Keratinocyte (primary cell): ENCODE results near the gene MAGI3. TPM values are rescaled to one million over a fixed set of nuclear protein-coding genes. Genes with fewer than 3 reads are reported as not detected.

ENCODE experiments used
- DNase-seq: peaks from one replicate; pipeline ENCODE4 v3.0.0-alpha.2; 2011; ENCODE audit warnings: low read depth, missing footprints, low spot score
- FAIRE-seq: peaks from 2 replicates; lab custom pipeline; 2011; peaks lifted over from hg19 to GRCh38; lab: Jason Lieb, UNC
- H2AFZ ChIP-seq: 2 replicates; pipeline ENCODE4 v1.6.0; 2012; ENCODE audit warnings: low read length, control low read depth, inconsistent platforms; ENCODE audit not compliant: control insufficient read depth
- H3K27ac ChIP-seq: 2 replicates; pipeline ENCODE4 v1.5.1; 2011; ENCODE audit warnings: low read length; ENCODE audit not compliant: control insufficient read depth, insufficient read depth
- H3K27me3 ChIP-seq: 3 replicates; pipeline ENCODE4 v1.6.0; 2011; ENCODE audit warnings: low read length; ENCODE audit not compliant: control insufficient read depth, insufficient read depth; ENCODE audit errors: extremely low read depth
- H3K36me3 ChIP-seq, 2 experiments: 2 replicates in 1 of 2; 3 replicates in 1 of 2; pipeline ENCODE4 v1.5.1; 2011; ENCODE audit warnings: low read length in 2 of 2, mild to moderate bottlenecking in 1 of 2; ENCODE audit not compliant: control insufficient read depth in 2 of 2, insufficient read depth in 2 of 2; ENCODE audit errors: extremely low read depth in 1 of 2
- H3K4me1 ChIP-seq: 3 replicates; pipeline ENCODE4 v1.5.1; 2011; ENCODE audit warnings: low read length; ENCODE audit not compliant: control insufficient read depth, insufficient read depth; ENCODE audit errors: extremely low read depth
- H3K4me2 ChIP-seq: 3 replicates; pipeline ENCODE4 v1.6.0; 2011; ENCODE audit warnings: low read depth, low read length; ENCODE audit not compliant: control insufficient read depth, insufficient read depth; ENCODE audit errors: extremely low read depth
- H3K4me3 ChIP-seq, 3 experiments: fragments of 200-600 bp in 1 of 3; sonication (generic) in 1 of 3; 2 replicates in 2 of 3; 3 replicates in 1 of 3; pipeline ENCODE4 v1.5.1; 2011 to 2016; ENCODE audit warnings: low read length in 3 of 3, mild to moderate bottlenecking in 3 of 3, control low read depth in 2 of 3, inconsistent platforms in 1 of 3, low read depth in 1 of 3, mixed read lengths in 1 of 3, mixed run types in 1 of 3, moderate library complexity in 1 of 3; ENCODE audit not compliant: control insufficient read depth in 2 of 3, insufficient read depth in 2 of 3; ENCODE audit errors: extremely low read depth in 1 of 3
- H3K79me2 ChIP-seq: 2 replicates; pipeline ENCODE4 v1.6.0; 2012; ENCODE audit warnings: low read length; ENCODE audit not compliant: control insufficient read depth, insufficient read depth
- H3K9ac ChIP-seq: 3 replicates; pipeline ENCODE4 v1.6.0; 2011; ENCODE audit warnings: low read length; ENCODE audit not compliant: control insufficient read depth, insufficient read depth; ENCODE audit errors: extremely low read depth
- H3K9me1 ChIP-seq: 3 replicates; pipeline ENCODE4 v1.6.0; 2011; ENCODE audit warnings: low read length; ENCODE audit not compliant: control insufficient read depth, insufficient read depth; ENCODE audit errors: extremely low read depth
- H3K9me3 ChIP-seq: 2 replicates; pipeline ENCODE4 v1.5.1; 2012; ENCODE audit warnings: low read depth, low read length; ENCODE audit not compliant: control insufficient read depth
- H4K20me1 ChIP-seq: 3 replicates; pipeline ENCODE4 v1.6.0; 2011; ENCODE audit warnings: low read length; ENCODE audit not compliant: control insufficient read depth, insufficient read depth; ENCODE audit errors: extremely low read depth
- EZH2 ChIP-seq: IDR thresholded peaks from one replicate; pipeline ENCODE4 v1.6.1; 2012; ENCODE audit warnings: inconsistent platforms, mild to moderate bottlenecking, low read length, moderate library complexity
- dilution Hi-C: fragments of 300-500 bp; cut with MboI; formaldehyde crosslinking; loops from one replicate; pipeline ENCODE4 v1.7.0; 2020; ENCODE audit warnings: low sequenced_read_pairs; ENCODE audit not compliant: extremely low pct_ligation_motif_present
- polyA plus RNA-seq, 5 experiments: library from polyadenylated mRNA; depleted of rRNA in 3 of 5; stranded (reverse) in 3 of 5; stranded (forward) in 1 of 5; unstranded in 1 of 5; fragments of >200 nt; gene quantifications; 1 replicate in 1 of 5; 2 replicates in 3 of 5; 3 replicates in 1 of 5; pipeline versions ENCODE4 v1.2.1 to v1.2.3, GENCODE V29; 2011 to 2012; ENCODE audit warnings: missing spikeins in 2 of 5, low read depth in 1 of 5, low replicate concordance in 1 of 5
- TF ChIP-seq, protein P1 (sequence below), 3 experiments: IDR thresholded peaks in 1 of 3; conservative IDR thresholded peaks in 1 of 3; optimal IDR thresholded peaks in 1 of 3; 2 replicates in 2 of 3; 3 replicates in 1 of 3; pipeline versions ENCODE3 to v1.5.1; 2011; ENCODE audit warnings: low read length in 3 of 3, mild to moderate bottlenecking in 3 of 3, moderate library complexity in 2 of 3, control low read depth in 1 of 3, inconsistent platforms in 1 of 3; ENCODE audit not compliant: insufficient read depth in 2 of 3; ENCODE audit errors: extremely low read depth in 1 of 3

Gene MAGI3
- polyA plus RNA-seq, 1 donor (not counting 4 experiments of a cell fraction or from before 2014, with no cell fraction given): 3.2 TPM

DNA sequence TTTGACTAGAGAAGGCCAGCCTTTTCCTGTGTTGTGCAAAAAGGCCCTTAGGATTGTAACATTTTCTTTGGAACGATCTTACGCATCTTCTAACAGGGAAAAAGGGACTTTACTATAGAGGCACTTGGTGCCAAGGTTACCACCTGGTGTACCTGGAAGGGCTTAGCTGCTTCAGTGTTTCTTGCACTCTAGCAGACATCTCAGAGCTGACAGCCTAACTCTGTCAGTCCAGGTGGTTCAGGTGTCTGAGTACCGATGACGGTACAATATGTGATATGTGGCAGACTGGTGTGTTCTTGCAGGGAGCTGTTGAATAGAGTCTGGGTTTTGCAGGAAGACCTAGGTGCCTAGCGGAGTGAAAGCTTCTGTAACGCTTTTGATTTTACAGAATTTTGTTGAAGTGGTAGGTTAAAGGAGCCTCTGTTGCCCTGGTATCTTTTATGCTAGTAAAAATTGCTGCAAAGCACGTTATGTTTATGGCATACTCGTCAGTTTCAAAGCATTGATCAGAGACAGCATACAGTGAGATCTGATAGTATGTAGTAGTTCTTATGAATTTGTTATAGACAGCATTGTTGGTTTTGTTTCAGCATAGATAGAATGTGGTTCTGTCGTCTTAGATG lies 1.4 kb downstream of the MAGI3 start:
- Histone ChIP-seq H2AFZ (peak overlapping the region; percentile 82), H3K79me2 (peaks cover 11% of the 10 kb centered on the region), H3K4me1 (peaks cover 26% of the 10 kb centered on the region), H3K36me3 (no peaks in the 10 kb centered on the region), H3K27ac (peak overlapping the region; percentile 59), H3K9me3 (no peaks in the 10 kb centered on the region), H3K27me3 (no peaks in the 10 kb centered on the region), H3K4me2 (peak overlapping the region; percentile 89), H4K20me1 (no peaks in the 10 kb centered on the region), H3K9ac (peak overlapping the region; percentile 80), H3K9me1 (no peaks in the 10 kb centered on the region), H3K4me3 (peak overlapping the region; percentile 72 to 86 (median 78))
- DNase-seq: no peak
- dilution Hi-C loops: no loop called here
- TF ChIP-seq EZH2: no peak
- TF ChIP-seq, protein P1, sequence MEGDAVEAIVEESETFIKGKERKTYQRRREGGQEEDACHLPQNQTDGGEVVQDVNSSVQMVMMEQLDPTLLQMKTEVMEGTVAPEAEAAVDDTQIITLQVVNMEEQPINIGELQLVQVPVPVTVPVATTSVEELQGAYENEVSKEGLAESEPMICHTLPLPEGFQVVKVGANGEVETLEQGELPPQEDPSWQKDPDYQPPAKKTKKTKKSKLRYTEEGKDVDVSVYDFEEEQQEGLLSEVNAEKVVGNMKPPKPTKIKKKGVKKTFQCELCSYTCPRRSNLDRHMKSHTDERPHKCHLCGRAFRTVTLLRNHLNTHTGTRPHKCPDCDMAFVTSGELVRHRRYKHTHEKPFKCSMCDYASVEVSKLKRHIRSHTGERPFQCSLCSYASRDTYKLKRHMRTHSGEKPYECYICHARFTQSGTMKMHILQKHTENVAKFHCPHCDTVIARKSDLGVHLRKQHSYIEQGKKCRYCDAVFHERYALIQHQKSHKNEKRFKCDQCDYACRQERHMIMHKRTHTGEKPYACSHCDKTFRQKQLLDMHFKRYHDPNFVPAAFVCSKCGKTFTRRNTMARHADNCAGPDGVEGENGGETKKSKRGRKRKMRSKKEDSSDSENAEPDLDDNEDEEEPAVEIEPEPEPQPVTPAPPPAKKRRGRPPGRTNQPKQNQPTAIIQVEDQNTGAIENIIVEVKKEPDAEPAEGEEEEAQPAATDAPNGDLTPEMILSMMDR (optimal IDR thresholded peaks at IDR 0.05 in 1 of 3, IDR thresholded peaks at IDR 0.05 in 1 of 3, conservative IDR thresholded peaks at IDR 0.05 in 1 of 3; ENCODE audit: extremely low read depth in 1 of 3, insufficient read depth in 2 of 3, low read length in 3 of 3): no peak
- FAIRE-seq: peak; percentile 64

DNA sequence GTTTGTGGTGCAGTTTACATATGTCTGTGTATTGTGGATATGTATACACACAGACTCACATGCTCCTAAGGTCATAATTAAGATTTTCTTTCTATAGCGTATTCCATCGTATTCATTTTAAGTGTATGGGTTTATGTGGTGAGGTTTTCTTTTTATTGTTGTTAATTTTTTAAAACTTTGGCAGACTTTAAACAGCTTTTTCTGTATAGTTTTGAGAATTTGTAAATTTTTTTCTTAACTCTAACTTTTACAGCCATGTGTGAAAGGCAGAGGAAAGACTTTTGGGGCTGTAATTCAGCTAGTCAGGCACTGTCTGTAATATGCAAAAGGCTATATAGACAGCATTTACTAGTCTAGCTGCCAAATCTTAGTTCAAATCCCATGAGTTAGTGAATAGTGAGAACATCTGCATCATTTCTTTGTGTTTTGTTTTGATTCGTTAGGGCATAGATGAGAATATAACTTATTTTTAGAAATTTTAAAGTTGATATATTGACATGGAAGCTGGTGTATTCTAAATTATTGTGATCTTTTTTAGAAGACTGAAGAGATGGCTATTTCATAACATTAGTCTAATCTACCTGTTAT lies 2.3 kb downstream of the MAGI3 start:
- no peaks in the 10 kb centered on the region for H3K9me3 ChIP-seq
- H4K20me1 ChIP-seq: no peaks in the 10 kb centered on the region

More for the DNA sequence above, 2.3 kb downstream of the MAGI3 start:
- H2AFZ ChIP-seq: no peak overlapping the region
- TF ChIP-seq, protein P1 (optimal IDR thresholded peaks at IDR 0.05 in 1 of 3, IDR thresholded peaks at IDR 0.05 in 1 of 3, conservative IDR thresholded peaks at IDR 0.05 in 1 of 3; ENCODE audit: extremely low read depth in 1 of 3, insufficient read depth in 2 of 3, low read length in 3 of 3): no peak
- TF ChIP-seq EZH2: no peak
- FAIRE-seq: no peak
- H3K4me1 ChIP-seq: peaks cover 30% of the 10 kb centered on the region
- no peak for DNase-seq
- peak overlapping the region in 2 of 3 experiments; percentile 72 to 86 for H3K4me3 ChIP-seq
- dilution Hi-C loops: no loop called here
- H3K9me1 ChIP-seq: no peaks in the 10 kb centered on the region
- no peak overlapping the region for H3K27ac ChIP-seq
- H3K36me3 ChIP-seq: no peaks in the 10 kb centered on the region
- H3K27me3 ChIP-seq: no peaks in the 10 kb centered on the region
- H3K9ac ChIP-seq: no peak overlapping the region
- peaks cover 14% of the 10 kb centered on the region for H3K79me2 ChIP-seq
- peak overlapping the region; percentile 89 for H3K4me2 ChIP-seq
